HEK293T (cell line): Measurements from ENCODE around the gene TSTD2.

Source experiments
- ARNT ChIP-seq: fragments of 450-650 bp; IDR thresholded peaks from 2 replicates; pipeline ENCODE4 v1.6.1; 2017; ENCODE audit warnings: mild to moderate bottlenecking
- CTBP1 ChIP-seq: fragments of 450-650 bp; IDR thresholded peaks from 2 replicates; pipeline ENCODE4 v1.6.1; 2016; ENCODE audit warnings: borderline replicate concordance
- FOXA1 ChIP-seq: fragments of 450-650 bp; IDR thresholded peaks from 2 replicates; pipeline ENCODE4 v1.6.1; 2016; ENCODE audit warnings: mild to moderate bottlenecking
- FOXK2 ChIP-seq: fragments of 450-650 bp; IDR thresholded peaks from 2 replicates; pipeline ENCODE4 v1.6.1; 2016; ENCODE audit warnings: mild to moderate bottlenecking
- FOXM1 ChIP-seq: fragments of 450-650 bp; IDR thresholded peaks from 2 replicates; pipeline ENCODE4 v1.6.1; 2017; ENCODE audit warnings: mild to moderate bottlenecking, borderline replicate concordance
- HDGF ChIP-seq: fragments of 450-650 bp; IDR thresholded peaks from 2 replicates; pipeline ENCODE4 v1.6.1; 2017; ENCODE audit warnings: antibody characterized with exemption, borderline replicate concordance
- SUZ12 ChIP-seq: fragments of 450-650 bp; IDR thresholded peaks from 2 replicates; pipeline ENCODE4 v1.6.1; 2016; ENCODE audit warnings: mild to moderate bottlenecking
- TARDBP ChIP-seq: fragments of 450-650 bp; IDR thresholded peaks from 2 replicates; pipeline ENCODE4 v1.6.1; 2016
- ZNF384 ChIP-seq: fragments of 450-650 bp; IDR thresholded peaks from 2 replicates; pipeline ENCODE4 v1.6.1; 2016

DNA sequence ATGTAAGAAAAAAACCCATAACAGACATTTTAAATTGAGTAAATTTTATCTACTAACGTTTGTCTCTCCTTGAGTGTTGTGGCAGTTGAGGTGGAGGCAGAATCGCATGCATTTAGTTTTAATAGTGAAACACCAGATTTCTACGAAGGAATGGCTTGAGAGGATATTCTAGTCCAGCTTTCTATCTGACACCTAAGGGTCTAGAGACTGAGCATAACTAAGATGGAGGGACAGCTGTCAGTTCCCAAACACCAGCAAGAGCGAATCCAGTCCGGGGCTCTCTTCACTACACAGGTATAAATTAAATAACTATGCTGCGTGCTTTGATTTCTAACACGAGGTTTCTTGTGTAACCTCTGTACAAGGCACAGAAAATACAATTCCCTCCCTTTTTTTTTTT, 1.9 kb upstream of the TSTD2 start:
- TF ChIP-seq ZNF384, result no peak
- TF ChIP-seq FOXK2, result no peak
- no peak for TF ChIP-seq CTBP1
- TF ChIP-seq FOXA1, result no peak
- no peak for TF ChIP-seq ARNT
- TF ChIP-seq HDGF, result no peak
- TF ChIP-seq FOXM1, result no peak
- no peak for TF ChIP-seq SUZ12
- no peak for TF ChIP-seq TARDBP
